Cerebellar nuclear complex (tissue), 1 donor: ENCODE results near the gene KLHL29.

Experiments used
- DNase-seq, 2 experiments: peaks; one replicate each; lab custom pipeline; 2025; lab: John Stamatoyannopoulos, UW

The KLHL29 gene

DNA sequence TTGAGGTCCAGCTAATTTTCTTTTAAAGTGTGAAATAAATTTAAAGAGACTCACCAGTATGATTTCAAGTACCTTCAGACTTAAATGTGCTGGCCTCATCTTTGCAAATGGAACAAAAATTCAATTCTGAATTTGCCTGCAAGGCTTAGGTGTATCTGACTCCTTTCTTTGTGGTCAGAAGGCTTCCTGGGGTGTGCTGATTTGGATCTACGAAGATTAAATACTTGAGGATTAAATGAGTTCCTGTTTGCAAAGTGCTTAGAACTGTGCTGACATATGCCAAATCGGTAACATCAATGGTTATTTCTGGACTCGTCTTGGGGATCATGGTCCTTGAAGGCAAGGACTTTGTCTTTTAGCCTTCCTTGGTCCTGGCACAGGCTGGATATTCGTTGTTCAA, 9.7 kb downstream of the KLHL29 start:
- DNase-seq, result no peak

DNA sequence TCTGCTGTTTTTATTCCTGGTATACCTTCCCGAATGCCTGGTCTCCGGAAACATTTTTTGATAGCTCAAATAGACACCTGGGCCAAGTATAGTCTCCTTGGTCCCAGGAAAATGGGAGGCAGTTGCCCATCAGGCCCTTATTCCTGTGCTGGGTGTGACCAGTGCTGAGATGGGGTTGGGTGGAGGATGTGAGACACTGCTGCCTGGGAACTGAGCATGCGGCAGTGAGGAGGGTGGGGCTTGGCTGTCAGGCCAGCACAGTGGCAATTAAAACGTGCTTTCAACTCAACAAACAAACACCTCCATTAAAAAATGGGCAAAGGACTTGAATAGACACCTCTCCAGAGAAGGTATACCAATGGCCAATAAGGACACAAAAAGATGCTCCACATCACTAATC, 12.5 kb downstream of the KLHL29 start:
- no peak for DNase-seq

DNA sequence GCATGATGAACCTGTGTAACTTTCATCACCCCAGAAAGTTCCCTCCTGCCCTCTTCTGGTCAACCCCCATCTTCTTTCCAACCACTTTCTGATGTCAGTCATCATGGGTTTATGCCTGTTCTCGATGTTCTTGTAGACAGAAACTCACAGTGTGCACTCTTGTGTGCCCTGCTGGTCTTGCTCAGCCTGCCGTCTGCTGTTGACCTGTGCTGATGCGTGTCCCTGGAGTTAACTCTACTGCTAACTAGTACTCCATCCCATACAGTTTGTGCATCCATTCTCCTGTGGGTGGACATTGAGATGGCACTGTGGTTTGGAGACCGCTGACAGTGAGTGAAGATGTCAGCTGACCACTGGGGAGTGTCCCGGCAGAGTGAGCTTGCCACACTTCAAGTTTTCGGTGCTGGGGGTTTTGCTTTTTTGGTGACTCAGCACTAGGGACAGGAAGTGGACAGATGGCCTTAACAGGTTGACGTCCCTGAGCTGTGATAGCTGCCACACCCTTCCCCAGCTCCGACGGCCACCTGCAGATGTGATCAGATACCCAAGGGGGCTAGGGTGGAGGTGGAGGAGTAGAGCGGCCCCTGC, 14.8 kb downstream of the KLHL29 start:
- DNase-seq, result no peak

DNA sequence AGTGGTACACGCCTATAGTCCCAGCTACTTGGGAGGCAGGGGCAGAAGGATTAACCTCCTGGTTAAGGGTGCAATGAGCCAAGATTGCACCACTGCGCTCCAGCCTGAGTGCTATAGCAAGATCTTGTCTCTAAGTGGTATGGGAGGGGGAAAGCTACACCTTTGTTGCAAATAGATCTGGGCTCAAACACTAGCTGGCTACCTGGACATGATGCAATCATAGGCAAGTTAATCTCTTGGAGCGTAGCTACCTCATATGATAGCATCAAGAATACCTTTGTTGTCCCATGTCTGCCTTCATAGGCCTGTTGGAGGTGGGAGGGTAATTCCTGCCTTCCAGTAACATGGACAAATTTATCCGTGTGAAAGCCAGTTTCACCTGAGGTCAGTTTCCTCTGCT, 15.7 kb downstream of the KLHL29 start:
- no peak for DNase-seq

DNA sequence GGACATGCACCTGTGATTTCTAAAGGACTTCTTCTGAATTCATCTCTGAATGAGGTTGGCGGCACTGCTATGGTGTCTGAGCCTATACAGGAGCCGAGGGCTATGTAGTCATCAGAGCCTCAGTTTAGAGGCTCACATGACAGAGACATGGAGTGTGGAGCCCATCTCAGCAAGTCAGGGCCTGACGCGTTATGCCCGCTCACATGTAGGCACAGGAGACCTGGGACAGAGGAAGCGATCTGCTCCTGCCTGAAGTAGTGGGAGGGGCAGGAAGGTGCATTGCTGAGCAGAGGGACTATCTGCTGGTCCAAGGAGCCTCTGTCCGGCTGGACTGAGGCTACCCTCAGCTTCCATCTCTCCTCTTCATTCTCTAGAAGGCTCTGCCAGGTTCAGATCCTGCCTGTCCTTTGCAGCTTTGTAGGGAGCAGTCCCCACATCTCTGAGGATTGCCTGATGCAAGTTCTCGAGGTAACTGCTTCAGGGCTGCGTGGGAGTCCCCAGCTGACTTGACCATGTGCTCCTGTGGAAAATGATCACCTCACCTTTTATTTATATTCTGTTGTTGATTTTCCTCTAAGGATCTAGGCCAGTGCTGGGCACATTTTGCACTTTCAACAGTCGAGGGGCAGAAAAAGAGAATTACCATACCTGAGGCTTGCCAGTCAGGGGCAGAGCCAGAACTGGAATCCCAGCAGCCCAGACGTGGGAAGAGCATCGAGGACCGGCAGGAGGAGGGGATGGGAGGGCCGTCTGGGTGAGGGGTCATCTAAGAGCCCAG, 16.6 kb downstream of the KLHL29 start:
- no peak for DNase-seq

DNA sequence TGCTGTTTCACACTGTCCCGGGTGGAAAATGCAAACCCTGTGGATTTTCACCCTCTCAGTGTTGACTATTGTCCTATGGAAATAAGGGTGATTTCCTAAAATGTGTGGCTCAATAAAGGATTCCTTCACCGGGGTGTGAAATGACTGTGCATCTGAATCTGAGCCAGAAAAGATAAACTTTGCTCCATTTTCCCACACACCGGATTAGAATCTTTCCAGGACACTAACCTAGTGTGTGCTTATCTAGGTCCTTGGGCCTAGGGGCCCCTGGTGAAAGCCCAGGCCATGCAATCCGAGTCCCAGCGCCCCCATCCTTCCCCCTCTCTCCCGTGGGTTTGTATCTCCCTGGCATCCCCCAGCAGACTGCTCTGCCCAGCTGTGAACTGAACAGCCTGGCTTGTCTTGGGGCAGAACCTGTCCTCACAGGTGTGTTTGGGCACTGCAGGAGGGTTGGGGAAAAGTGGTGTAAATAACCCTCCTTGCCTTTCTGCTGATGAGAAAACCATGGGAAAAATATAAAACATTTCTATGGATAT, 17.3 kb downstream of the KLHL29 start:
- DNase-seq, result no peak

DNA sequence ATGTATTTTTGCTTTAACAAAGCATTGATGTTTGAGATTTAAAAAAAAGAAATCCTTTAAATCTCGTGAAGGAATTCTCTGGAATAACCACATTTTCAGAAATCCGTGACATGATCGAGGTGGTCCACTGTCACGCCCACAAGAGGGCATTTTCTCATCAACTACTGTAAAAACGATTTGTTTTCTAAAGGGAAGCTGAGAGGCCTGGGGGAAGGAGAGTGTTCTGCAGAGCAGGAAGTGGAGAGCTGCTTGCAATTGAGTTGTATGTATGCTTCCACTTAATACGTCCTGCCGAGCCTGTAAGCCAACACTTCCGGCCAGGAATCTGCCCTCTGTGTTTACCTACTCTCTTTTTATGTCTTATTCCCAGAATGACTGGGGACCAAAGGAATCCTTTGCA, 19.4 kb downstream of the KLHL29 start:
- no peak for DNase-seq

DNA sequence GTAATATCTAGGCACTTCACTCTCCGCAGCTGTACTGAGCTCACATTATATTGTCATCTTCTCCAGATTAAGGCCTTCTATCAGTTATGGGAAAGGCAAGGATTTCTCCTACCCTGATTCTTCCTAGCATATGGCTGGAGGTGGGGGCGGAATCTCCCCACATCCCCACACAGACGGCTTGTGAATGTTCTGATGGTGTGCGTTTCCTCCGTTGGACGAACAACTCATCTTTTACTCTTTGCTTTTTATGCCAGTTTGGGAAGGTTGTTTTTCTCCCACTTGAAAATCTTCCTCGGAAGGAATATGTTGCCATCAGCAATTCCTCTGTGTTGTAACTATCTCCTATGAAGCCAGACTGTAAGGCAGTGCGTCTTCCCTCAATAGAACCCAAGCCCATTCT, 24.3 kb downstream of the KLHL29 start:
- no peak for DNase-seq

DNA sequence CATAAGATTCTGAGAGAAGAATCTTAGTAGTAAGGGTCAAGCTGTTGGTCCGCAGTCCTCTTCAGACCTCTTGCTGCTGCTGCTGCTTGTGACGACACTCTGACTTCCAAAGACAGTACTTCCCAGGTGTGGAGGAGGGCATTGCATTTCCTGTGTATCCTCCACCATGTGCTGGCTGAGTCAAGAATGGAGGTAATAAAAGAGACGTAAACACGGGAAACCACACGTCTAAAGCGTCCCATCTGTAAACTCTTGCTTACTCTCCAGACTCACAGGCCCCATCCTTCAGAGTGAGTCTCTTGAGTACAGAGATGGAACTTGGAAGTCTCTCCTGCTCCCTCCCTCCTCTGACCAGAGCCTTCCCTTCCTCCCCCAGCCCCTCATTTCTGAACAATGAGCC, 25.6 kb downstream of the KLHL29 start:
- no peak for DNase-seq

DNA sequence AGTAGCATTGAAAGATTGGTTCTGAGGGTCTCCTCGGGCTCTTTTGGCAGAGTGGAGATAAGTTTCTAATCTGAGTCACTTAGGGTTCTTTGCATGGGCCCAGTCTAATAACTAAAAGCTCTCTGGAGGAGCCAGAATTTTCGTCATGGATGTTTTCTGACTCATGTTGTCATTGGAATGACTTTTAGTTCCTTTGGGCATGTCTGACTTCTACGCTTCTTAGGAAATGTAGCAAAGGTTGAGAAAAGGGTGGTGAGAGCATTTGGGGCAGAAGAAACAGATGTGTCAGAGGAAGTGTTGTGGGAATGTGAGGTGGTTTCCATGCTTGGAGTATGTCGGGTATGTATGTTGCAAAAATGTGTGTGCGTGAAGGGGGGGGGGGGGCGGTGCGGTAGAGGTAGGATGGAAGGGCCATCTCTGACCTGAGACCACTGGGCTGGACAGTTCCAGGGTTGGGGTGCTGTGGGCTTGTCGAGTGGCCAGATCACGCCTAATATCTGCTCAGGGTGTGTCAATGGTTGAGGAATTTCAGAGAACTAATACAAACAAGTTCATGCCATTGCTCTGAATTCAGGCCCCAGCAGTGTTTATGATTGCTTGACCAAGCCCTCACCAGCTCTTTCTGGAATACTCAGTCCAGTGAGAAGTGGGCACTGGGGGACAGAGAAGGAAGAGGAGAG, 26.9 kb downstream of the KLHL29 start:
- DNase-seq, result no peak

DNA sequence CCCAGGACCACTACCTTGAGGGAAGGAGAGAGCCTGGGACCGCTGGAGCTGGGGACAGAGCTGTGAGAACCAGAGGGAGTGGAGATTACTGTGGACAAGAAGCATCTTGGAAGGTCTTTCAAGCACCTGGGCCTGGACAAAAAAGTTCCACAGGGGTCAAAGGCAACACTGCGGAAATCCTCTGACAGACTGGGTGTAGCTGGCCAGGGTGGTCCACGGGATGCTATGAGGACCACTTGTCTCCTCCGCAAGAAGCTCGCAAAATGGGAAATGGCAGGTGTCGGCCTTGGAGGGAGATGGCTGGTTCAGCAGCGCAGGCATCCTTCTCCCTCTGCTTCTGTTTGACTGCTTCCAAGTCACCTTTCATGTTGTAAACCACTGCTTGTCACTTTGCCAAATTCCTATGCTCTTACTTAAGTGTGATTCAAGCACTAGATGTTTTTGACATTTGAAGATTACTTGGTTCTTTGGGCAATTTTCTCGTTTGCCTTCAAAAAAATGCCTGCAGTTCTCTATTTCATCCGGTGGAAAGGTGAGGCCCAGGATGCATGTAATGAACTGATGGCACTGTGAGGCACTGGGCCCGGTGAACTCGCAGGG, 27.7 kb downstream of the KLHL29 start:
- DNase-seq, result no peak

DNA sequence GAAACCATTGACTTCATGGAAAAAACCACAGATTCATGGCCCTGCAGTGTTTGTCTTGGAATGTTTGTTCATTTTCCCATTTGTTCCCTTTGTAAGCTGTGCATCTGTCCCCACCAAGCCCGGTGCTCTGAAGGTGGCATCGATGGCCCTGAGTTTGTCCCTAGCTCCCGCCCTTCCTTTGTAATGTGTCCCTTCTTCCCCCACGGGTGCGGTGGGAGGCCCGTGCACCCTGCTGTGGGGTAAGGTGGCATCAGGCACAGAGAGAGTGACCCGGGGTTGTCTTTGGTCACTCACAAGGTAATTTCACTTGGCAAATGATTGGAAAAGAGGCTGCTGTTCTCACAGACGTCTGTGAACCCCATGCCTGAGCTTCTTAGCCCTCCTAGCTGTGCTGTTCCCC, 28.7 kb downstream of the KLHL29 start:
- DNase-seq, result no peak

DNA sequence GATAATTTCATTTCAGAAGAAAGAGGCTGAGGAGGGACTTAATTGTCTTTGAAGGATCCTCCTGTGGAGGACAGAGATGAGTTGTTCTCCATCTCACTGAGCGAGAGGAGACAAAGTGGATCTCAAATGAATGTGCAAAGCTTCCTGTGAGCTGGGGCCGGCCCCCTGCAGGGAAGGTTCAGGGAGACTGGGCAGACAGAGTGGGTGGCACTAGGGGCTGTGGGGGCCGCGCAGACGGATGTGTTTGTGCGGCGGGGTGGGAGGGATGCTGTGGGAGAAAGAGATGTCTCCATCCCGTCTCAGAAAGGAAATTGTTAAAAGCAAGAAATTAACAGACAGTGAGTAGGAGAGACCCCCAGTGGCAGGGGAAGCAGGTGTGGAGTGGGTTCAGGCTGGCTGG, 29.1 kb downstream of the KLHL29 start:
- DNase-seq, result no peak

DNA sequence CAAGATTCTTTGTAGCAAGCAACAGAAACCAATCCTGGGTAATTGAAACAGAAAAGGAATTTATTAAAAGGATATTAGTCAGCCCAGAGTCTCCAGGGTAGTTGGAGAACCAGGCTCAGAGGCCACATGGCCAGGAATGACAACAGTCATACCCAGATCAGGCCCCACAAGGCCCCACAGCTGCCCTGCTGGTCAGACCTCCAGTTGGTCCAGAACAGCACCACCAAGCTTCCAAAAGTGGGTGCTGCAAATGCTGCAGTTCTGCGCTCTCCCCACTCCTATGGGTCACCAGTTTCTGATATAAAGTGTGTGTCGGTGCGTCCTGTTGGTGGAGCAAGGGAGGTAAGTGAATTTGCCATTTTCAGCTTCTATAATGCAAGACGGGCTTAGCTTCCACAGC, 29.9 kb downstream of the KLHL29 start:
- DNase-seq, result no peak

DNA sequence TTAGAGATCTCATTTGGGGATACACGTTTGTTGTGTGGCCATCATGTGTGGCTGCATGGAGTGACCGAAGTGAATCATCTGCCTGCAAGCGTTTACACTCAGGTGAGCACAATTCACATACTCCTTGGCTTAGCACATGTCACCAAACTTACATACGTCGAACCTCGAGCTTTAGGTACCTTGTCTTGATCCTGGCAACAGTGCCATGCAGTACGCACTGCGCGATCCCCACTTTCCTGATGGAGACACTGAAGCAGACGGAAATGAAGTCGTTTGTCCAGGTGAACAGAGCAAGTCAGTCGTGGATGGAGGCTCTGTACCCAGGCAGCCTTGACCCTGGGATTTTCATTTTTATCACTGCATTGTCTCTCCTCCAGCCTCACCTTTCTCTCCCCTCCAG, 32.3 kb downstream of the KLHL29 start:
- DNase-seq, result no peak

DNA sequence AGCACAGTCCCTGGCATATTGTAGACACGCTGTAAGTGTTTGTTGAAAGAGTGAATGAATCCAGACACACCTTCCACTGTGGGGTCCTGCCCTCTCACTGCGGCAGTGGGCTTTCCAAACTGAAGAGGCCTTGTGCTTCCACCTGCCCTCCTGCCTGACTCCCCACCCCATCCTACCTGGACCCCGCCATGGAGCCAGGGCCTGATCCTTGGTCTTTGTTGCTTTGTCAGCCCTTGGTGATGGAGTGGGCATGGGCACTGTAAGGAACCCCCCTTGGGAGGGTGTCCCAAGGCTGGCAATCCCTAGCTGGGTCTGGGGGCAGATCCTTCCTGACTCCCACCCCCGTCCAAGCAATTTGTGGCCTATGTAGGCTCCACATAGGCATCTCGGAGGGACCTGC, 33.1 kb downstream of the KLHL29 start:
- DNase-seq, result no peak

DNA sequence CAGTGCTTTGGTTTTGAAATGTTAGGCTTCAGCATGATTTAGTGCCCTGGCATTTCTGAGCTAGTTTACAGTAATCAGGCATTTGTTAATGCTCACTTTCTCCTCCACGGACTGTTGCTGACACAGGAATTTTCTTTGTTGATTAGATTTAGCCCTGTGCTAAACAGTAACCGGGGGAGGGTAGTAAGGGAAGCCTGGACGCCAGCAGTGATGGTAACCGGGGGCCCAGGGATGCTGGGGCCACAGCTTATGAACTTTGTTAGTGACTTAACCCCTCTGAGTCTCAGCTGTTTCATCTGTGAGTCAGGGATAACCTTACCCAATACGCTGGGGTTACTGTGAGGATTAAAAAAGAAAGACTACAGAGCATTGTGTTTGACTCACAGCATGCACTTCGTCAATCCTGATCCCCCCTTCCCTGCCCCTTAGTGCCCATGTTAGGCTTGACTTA, 33.5 kb downstream of the KLHL29 start:
- DNase-seq, result no peak

DNA sequence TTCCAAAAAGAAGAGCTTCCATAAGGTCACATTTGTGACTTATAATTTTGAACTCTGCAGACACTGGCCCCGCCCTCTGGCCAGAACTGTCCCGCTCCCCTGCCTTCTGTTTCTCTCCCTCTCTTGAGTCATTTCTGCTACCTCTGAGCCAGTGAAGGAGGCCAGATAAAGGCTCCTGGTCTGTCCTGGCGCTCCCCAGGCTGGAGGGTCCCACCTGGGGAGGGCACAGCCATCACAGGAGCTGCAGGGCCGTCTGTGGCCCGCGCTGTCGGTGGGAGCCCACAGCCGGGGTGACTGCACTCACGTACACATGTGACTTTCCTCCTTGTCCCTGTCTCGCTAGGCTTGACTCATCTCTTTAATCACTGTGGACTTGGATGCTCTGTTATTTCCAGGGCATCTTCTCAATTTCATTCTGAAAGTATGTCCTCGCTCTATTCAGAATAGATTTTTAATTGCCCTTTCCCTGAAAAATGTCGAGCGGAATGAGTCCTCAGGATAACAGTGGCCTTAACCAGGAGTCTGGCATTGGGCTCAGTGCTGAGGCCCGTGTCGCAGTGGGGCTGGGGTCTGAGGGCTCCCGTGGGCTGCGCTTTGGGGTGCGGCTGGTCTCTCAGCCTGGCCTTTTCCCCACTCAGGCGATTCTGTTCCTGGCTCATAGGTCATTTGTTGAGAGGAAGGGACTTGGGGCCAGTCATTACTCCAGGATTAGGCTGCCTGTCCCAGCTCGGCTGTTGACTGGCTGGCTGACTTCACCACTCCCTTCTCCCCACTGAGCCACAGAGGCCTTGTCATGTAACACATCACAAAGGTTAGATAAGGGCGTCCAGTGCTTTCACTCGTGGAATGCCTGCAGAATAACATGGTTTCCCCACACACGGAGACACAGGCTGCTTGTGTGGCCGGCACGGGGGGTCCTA, 34.5 kb downstream of the KLHL29 start:
- no peak for DNase-seq

DNA sequence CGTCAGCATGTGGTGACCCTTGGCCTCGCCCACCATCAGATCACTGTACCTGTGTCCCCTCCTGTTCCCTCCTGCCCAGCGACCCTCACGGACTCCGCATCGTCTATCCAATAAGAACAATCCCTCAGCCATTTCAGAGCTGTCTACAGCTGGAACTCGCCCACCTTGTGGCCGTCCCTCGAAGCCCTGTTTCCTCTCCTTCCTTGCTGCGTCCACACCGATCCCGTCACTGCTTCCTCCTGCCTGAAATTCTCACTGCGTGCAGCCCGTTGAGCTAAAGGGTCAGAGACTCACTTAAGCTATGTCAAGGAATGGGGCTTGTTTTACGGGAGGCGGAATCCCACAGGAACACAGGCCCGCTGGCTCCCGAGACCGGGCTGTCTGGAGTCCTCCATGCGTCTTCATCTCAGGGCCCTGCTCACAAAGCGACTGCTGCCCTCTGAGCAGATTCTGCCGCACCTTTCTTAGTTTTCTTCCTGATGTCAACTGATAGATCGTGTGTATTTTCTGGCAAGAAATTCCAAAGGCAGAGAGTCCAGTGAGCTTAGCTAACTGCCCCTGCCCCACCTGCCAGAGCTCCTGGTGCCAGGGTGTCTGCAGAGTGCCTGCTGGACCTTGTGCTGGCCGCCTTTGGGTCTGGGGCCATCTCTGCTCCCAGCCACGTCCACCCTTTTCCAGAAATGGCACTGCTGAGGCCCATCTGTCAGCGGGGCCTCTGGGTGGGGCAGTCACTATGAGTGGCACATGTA, 35.3 kb downstream of the KLHL29 start:
- DNase-seq, result no peak

DNA sequence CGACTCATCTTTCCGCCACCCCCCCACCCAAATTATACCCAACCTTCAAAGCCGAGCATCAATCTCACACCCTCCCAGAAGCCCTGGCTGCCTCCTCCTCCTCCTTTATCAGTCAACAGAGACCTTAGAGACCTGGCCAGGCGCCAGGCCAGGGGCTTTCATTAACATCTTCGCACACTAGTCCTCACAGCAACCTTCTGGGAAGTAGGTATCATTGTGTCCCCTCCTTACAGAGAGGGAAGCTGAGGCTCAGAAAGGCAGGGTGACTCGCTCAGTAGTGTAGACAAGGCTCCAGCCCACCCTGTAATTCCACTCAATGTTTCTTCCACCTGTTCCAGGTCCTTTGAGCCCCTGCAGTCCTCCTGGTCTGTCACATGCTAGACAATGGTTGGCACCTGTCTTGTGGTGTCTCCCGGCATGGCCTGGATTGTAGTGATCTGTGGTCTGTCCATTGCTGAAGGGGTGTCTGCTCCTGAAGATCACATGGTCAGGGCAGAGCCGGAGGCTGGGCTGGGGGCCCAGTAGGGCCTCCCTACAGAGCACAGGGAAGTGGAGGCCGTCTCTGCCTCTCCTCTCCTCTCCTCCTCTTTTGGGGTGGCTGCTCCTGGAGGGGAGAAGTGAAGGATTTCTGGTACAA, 36.0 kb downstream of the KLHL29 start:
- DNase-seq, result no peak
